SK-N-SH (cell line): ENCODE data around the gene PCYT1A.
"Not testable (repeated sequence)": the region's sequence is repeated elsewhere in the genome, so short reads cannot be mapped to it uniquely, and the experiment has no call there.

ENCODE experiments used
- TCF12 ChIP-seq: IDR thresholded peaks from 2 replicates; pipeline ENCODE4 v1.4.0; 2012
- TEAD4 ChIP-seq: IDR thresholded peaks from 2 replicates; pipeline ENCODE4 v1.4.0; 2012; ENCODE audit warnings: mild to moderate bottlenecking, borderline replicate concordance; ENCODE audit not compliant: insufficient read depth
- USF2 ChIP-seq: fragments of 150-350 bp; IDR thresholded peaks from 2 replicates; pipeline ENCODE4 v1.6.1; 2017; ENCODE audit warnings: antibody characterized with exemption, low read length, low read depth, borderline replicate concordance

- TF ChIP-seq USF2, TCF12, TEAD4: not testable (repeated sequence)
These were observed 103.4 kb downstream of the PCYT1A start for GRCh38 chr3:196184169-196184432.
